CD4-positive, CD25-positive, alpha-beta regulatory T cell (primary cell): ENCODE data around the gene TSR2. TPM values are rescaled to one million over a fixed set of nuclear protein-coding genes. Genes with fewer than 3 reads are reported as not detected.

Experiments used
- ATAC-seq, 2 donors: fragments of 150-1000 bp; cut with Tn5 transposase; one replicate each; pipeline ENCODE4 v1.10.0; 2021; ENCODE audit warnings: low read depth in 2 of 2, moderate number of reproducible peaks in 2 of 2, moderate library complexity in 1 of 2
- DNase-seq, 3 donors: peaks; one replicate each; pipeline versions ENCODE4 v3.0.0 to v3.0.0-alpha.2; 2012 to 2022; ENCODE audit warnings: mixed read lengths in 1 of 3
- H3K27ac ChIP-seq: one replicate; pipeline ENCODE4 v1.7.0; 2013; ENCODE audit warnings: mild to moderate bottlenecking, low read length; ENCODE audit not compliant: insufficient read depth, poor library complexity, severe bottlenecking
- H3K27me3 ChIP-seq: one replicate; pipeline ENCODE4 v1.7.0; 2013; ENCODE audit warnings: low read length; ENCODE audit not compliant: control insufficient read depth, insufficient read depth
- H3K36me3 ChIP-seq: one replicate; pipeline ENCODE4 v1.7.0; 2013; ENCODE audit warnings: mild to moderate bottlenecking, low read length, moderate library complexity; ENCODE audit not compliant: control insufficient read depth, insufficient read depth
- H3K4me1 ChIP-seq: 2 replicates; pipeline ENCODE4 v1.7.0; 2013; ENCODE audit warnings: mild to moderate bottlenecking, low read length; ENCODE audit not compliant: insufficient read depth, control insufficient read depth, poor library complexity, severe bottlenecking
- H3K4me3 ChIP-seq: one replicate; pipeline ENCODE4 v1.7.0; 2013; ENCODE audit warnings: low read depth, mild to moderate bottlenecking, low read length, moderate library complexity
- H3K9me3 ChIP-seq, 2 experiments: 1 replicate in 1 of 2; 2 replicates in 1 of 2; pipeline ENCODE4 v1.7.0; 2013; ENCODE audit warnings: low read length in 2 of 2, mild to moderate bottlenecking in 1 of 2, moderate library complexity in 1 of 2; ENCODE audit not compliant: control insufficient read depth in 2 of 2
- H3K27ac Mint-ChIP-seq, 3 donors: one replicate each; pipeline ENCODE4 v1.8.0; 2020 to 2022; ENCODE audit warnings: mild to moderate bottlenecking in 3 of 3, mixed read lengths in 3 of 3, moderate library complexity in 2 of 3
- H3K27me3 Mint-ChIP-seq: one replicate; pipeline ENCODE4 v1.8.0; 2022; ENCODE audit warnings: mild to moderate bottlenecking, mixed read lengths
- H3K36me3 Mint-ChIP-seq: one replicate; pipeline ENCODE4 v1.8.0; 2020; ENCODE audit warnings: mixed read lengths
- H3K4me1 Mint-ChIP-seq, 4 donors: one replicate each; pipeline ENCODE4 v1.8.0; 2020 to 2022; ENCODE audit warnings: mixed read lengths in 4 of 4, mild to moderate bottlenecking in 1 of 4
- H3K4me3 Mint-ChIP-seq, 4 donors: one replicate each; pipeline ENCODE4 v1.8.0; 2020 to 2022; ENCODE audit warnings: mild to moderate bottlenecking in 4 of 4, mixed read lengths in 4 of 4, moderate library complexity in 3 of 4
- H3K9me3 Mint-ChIP-seq, 7 donors: one replicate each; pipeline ENCODE4 v1.8.0; 2020 to 2022; ENCODE audit warnings: mixed read lengths in 7 of 7, mild to moderate bottlenecking in 3 of 7, moderate library complexity in 2 of 7
- polyA plus RNA-seq, 4 donors: library from polyadenylated mRNA; unstranded; fragments of 300-500 nt; fragmentation: Illumina TruSeq; gene quantifications; one replicate each; pipeline ENCODE4 v1.2.3, GENCODE V29; 2021
- total RNA-seq: library from RNA; stranded (reverse); gene quantifications from one replicate; pipeline ENCODE4 v1.2.3, GENCODE V29; 2022

TSR2 gene
- total and polyA plus RNA-seq, 5 donors from 2014 or later: 42.0 to 83.0 (median 61.4) TPM

DNA sequence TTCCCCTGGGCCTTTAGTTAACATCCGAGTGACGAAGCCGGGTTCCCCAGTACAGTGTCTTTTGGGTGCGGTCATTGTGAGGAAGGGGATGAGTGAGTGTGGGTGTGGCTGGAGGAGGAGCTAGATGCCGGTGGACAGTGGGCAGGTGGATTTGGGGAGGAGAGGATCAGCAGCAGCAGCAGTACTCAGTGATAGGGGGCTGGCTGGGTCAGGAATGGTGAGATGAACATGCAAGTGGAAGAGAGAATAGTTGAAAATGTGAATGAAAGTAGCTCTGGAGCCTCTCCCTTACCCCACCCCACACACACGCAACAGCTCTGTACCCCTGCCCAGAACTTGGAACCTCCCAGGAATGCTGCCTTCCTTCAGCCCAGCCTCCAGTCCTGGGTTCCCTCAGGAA, 4.5 kb downstream of the TSR2 start:
- H3K36me3 Mint-ChIP-seq: peaks cover 3% of the 10 kb centered on the region
- ATAC-seq (no peak), DNase-seq (no peak)
- peaks cover 17% of the 10 kb centered on the region for H3K4me1 ChIP-seq
- H3K27me3 ChIP-seq: no peaks in the 10 kb centered on the region
- peak overlapping the region in 1 of 3 donors; percentile 37 for H3K27ac Mint-ChIP-seq
- no peak overlapping the region for H3K4me3 ChIP-seq
- H3K27me3 Mint-ChIP-seq: no peaks in the 10 kb centered on the region
- H3K4me3 Mint-ChIP-seq: no peak overlapping the region
- no peaks in the 10 kb centered on the region for H3K9me3 Mint-ChIP-seq
- no peaks in the 10 kb centered on the region for H3K9me3 ChIP-seq
- H3K4me1 Mint-ChIP-seq: peaks cover 0 to 33% (median 22%) of the 10 kb centered on the region in 4 donors
- H3K27ac ChIP-seq: no peak overlapping the region
- H3K36me3 ChIP-seq: peaks cover 19% of the 10 kb centered on the region

DNA sequence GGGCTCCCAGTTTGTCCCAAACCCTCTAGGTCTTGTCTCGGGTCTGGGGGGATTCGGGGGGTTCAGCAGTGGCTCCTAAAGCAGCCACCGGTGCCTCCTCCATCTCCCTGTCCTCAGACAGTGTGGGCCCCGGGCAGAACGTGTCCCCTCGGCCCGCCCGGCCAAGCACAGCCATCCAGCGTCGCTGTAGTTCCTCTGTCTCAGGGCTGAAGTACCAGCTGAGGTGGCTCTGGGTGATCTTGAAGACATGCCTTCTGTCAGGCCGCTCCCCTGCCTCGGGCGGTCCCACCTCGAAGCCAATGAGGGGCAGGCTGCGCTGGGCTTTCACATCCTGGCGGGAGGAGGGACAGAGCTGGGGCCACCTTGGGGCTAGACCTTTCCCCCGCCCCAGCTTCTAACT, 5.9 kb downstream of the TSR2 start:
- no peak for DNase-seq
- Mint-ChIP-seq H3K4me3 (no peak overlapping the region), H3K27ac (no peak overlapping the region), H3K36me3 (peaks cover 3% of the 10 kb centered on the region), H3K27me3 (no peaks in the 10 kb centered on the region), H3K4me1 (peaks cover 0 to 25% (median 17%) of the 10 kb centered on the region in 4 donors), H3K9me3 (no peaks in the 10 kb centered on the region)
- ATAC-seq: no peak
- no peaks in the 10 kb centered on the region for H3K9me3 ChIP-seq
- H3K4me1 ChIP-seq: peaks cover 13% of the 10 kb centered on the region
- H3K4me3 ChIP-seq: no peak overlapping the region
- H3K36me3 ChIP-seq: peaks cover 19% of the 10 kb centered on the region
- no peaks in the 10 kb centered on the region for H3K27me3 ChIP-seq
- no peak overlapping the region for H3K27ac ChIP-seq

DNA sequence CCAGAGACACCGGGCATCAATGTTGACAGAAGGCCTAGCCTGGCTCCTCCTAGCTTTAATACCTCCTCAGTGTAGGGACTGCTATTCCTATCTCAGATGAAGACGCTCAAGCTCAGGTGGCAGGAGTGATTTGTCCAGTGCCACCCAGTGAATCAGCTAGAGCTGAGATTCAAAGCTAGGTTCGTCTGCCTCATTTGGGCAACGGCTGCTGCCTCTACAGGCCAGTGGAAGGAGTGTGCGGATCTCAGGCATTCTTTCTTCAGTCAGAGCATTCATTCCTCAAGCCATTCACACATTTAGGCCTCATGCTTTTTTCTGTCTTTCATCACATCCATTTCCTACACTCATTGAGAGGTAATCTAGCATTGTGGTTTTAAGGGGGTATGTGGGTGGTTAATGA, 7.3 kb downstream of the TSR2 start:
- DNase-seq (no peak), ATAC-seq (no peak)
- H3K9me3 ChIP-seq: no peaks in the 10 kb centered on the region
- no peak overlapping the region for H3K27ac ChIP-seq
- Mint-ChIP-seq H3K27ac (no peak overlapping the region), H3K4me1 (peaks cover 0 to 12% (median 6%) of the 10 kb centered on the region in 4 donors), H3K36me3 (peaks cover 3% of the 10 kb centered on the region), H3K27me3 (no peaks in the 10 kb centered on the region), H3K9me3 (no peaks in the 10 kb centered on the region), H3K4me3 (no peak overlapping the region)
- no peak overlapping the region for H3K4me3 ChIP-seq
- no peaks in the 10 kb centered on the region for H3K4me1 ChIP-seq
- H3K36me3 ChIP-seq: peaks cover 19% of the 10 kb centered on the region
- no peaks in the 10 kb centered on the region for H3K27me3 ChIP-seq

DNA sequence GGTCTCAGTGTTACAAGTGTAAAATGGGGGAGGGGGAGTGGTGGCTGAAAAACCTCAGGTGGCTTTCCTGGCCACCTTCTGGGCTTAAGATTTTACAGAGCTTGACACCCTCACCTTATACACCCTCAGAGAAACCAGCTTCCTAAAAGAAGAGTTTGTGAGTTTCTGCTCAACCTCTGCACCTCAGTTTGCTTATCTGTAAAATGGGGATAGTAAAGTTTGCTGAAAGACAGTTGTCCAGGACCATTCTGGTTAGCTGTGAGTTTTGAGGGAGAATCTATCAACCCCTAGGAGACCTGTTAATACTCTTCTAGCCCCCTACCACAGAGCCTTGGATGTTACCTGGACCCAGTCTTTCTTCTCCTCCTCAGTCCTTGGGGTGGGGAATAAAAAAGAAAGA, 9.7 kb downstream of the TSR2 start:
- H3K9me3 Mint-ChIP-seq: no peaks in the 10 kb centered on the region
- H3K27me3 Mint-ChIP-seq: no peaks in the 10 kb centered on the region

DNA sequence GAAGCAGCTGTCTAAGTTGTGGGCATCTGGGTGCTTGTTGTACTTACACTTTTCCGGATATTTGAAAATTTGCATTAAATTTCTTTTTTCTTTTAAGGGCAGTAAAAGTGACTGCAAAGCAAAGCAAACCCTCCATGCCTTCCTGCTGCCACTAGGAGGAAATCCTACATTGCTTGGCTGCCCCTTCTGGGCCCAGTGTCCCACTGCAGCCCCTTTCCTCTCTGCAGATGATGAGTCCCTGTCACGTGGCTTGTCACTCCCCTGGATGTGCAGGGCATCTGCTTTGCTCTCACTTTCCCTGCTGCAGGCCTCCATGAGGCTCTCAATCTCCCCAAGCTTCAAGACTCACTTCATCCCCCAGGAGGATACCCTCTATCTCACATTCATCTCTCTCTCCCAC, 12.7 kb downstream of the TSR2 start:
- Histone ChIP-seq H3K27ac (no peak overlapping the region), H3K27me3 (no peaks in the 10 kb centered on the region), H3K4me1 (no peaks in the 10 kb centered on the region), H3K9me3 (no peaks in the 10 kb centered on the region), H3K36me3 (no peaks in the 10 kb centered on the region), H3K4me3 (no peak overlapping the region)
- no peak for ATAC-seq
- H3K27ac Mint-ChIP-seq: no peak overlapping the region
- H3K4me3 Mint-ChIP-seq: no peak overlapping the region
- H3K27me3 Mint-ChIP-seq: no peaks in the 10 kb centered on the region
- H3K36me3 Mint-ChIP-seq: peaks cover 3% of the 10 kb centered on the region
- no peak for DNase-seq
- no peaks in the 10 kb centered on the region for H3K4me1 Mint-ChIP-seq
- H3K9me3 Mint-ChIP-seq: no peaks in the 10 kb centered on the region

More for the DNA sequence above, 9.7 kb downstream of the TSR2 start:
- peaks cover 3% of the 10 kb centered on the region for H3K36me3 Mint-ChIP-seq
- H3K27ac ChIP-seq: no peak overlapping the region
- H3K4me1 Mint-ChIP-seq: no peaks in the 10 kb centered on the region
- no peak overlapping the region for H3K4me3 ChIP-seq
- no peaks in the 10 kb centered on the region for H3K27me3 ChIP-seq
- H3K36me3 ChIP-seq: peaks cover 5% of the 10 kb centered on the region
- ATAC-seq (no peak), DNase-seq (no peak)
- H3K27ac Mint-ChIP-seq: no peak overlapping the region
- no peaks in the 10 kb centered on the region for H3K9me3 ChIP-seq
- H3K4me1 ChIP-seq: no peaks in the 10 kb centered on the region
- H3K4me3 Mint-ChIP-seq: no peak overlapping the region

DNA sequence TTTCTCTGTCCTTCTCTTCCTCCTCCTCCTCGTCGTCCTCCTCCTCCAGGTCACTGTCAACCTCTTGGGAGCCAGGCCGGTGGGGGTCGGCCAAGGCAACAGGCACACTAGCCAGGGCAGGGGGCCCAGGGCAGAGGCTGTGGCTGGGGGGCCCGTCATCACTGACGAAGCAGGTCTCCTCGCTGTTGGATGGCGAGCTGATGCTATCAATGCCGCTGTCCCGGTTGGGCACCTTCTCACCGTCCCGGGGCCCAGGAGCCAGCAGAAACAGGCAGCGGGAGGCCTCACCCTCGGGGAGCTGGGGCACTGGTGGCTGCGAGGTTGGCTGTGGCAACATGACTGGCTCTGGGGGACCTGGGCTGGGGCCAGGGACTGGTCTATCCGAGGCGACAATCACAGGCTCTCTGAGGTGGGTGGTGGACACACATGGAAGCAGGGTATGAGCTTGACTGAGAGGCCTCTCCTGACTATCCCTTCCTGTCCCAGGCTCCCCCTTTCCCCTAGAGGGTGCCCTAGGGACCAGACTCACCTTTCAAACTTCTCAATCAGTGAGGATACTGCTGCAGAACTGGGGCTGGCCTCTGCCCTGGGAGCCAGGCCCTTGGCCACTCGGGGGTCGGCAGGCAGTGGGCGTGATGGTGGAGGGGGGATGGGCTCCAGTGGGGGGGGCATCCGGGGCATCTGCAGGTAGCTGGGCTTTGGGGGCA, 30.0 kb downstream of the TSR2 start:
- Histone ChIP-seq H3K27ac (no peak overlapping the region), H3K4me1 (no peaks in the 10 kb centered on the region), H3K27me3 (no peaks in the 10 kb centered on the region), H3K9me3 (no peaks in the 10 kb centered on the region), H3K36me3 (no peaks in the 10 kb centered on the region), H3K4me3 (no peak overlapping the region)
- Mint-ChIP-seq H3K27me3 (no peaks in the 10 kb centered on the region), H3K4me1 (no peaks in the 10 kb centered on the region), H3K36me3 (no peaks in the 10 kb centered on the region), H3K9me3 (no peaks in the 10 kb centered on the region), H3K27ac (no peak overlapping the region), H3K4me3 (no peak overlapping the region)
- ATAC-seq (no peak), DNase-seq (no peak)

DNA sequence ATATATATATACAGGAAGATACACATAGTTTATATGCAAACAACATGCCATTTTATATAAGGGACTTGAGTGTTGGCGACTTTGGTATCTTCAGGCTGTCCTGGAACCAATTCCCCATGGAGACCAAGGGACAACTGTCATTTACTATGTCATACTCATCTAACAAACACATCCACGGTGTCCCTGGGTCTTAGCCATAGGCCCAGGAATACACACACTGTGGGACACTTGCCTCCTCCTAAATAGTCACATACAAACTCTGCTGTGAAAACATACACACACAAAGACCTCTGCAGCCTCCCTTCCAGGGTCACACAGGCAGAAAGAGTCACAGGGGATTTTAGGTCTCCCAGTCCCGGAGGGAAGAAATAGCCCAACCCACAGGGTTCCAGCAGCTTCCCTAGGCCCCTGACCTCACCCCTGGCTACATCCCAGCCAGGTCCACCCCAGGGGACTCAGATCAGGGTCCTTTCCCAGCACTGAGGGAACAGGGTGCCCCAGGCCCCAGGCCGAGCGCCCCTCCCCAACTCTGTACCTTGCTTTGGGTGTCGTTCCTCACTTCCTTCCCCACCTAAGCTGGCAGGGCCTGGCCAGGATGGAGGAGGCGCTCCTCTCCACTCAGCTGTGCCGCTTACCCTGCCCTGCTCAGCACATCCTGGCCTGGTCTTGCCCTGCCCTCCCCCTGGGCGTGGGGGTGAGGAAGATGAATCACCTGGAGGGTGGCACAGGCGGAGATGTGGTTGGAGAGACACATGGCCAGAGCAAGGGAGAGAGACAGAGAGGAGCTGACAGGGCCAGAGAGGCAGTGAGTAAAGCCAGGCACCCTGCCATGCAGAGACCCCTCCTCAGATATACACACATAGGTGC, 34.0 kb downstream of the TSR2 start:
- H3K27ac Mint-ChIP-seq: no peak overlapping the region
- H3K27me3 ChIP-seq: no peaks in the 10 kb centered on the region
- ATAC-seq: no peak
- H3K9me3 ChIP-seq: no peaks in the 10 kb centered on the region
- H3K27me3 Mint-ChIP-seq: no peaks in the 10 kb centered on the region
- no peaks in the 10 kb centered on the region for H3K36me3 Mint-ChIP-seq
- DNase-seq: no peak
- H3K9me3 Mint-ChIP-seq: no peaks in the 10 kb centered on the region
- H3K4me1 ChIP-seq: no peaks in the 10 kb centered on the region
- H3K4me3 ChIP-seq: no peak overlapping the region
- no peak overlapping the region for H3K27ac ChIP-seq
- H3K4me1 Mint-ChIP-seq: no peaks in the 10 kb centered on the region
- no peaks in the 10 kb centered on the region for H3K36me3 ChIP-seq
- no peak overlapping the region for H3K4me3 Mint-ChIP-seq
